CD8-positive, alpha-beta memory T cell (primary cell): Measurements from ENCODE around the gene ZNF469. TPM values are rescaled to one million over a fixed set of nuclear protein-coding genes. Genes with fewer than 3 reads are reported as not detected.

Experiments
- CTCF ChIA-PET: fragments of 350-600 bp; sonication (Branson Sonifier 250); formaldehyde crosslinking; loops from one replicate; lab custom pipeline; 2021; ENCODE audit warnings: antibody characterized with exemption; lab: Charles Lee
- POLR2A ChIA-PET: fragments of 350-600 bp; sonication (Branson Sonifier 250); formaldehyde crosslinking; loops from one replicate; lab custom pipeline; 2021; ENCODE audit warnings: antibody characterized with exemption; lab: Charles Lee
- DNase-seq, 5 donors: peaks; one replicate each; pipeline versions ENCODE4 v3.0.0 to v3.0.0-alpha.2; 2020 to 2022; ENCODE audit warnings: mixed read lengths in 1 of 5
- H3K27ac ChIP-seq: one replicate; pipeline ENCODE4 v1.7.0; 2013; ENCODE audit warnings: low read depth, mild to moderate bottlenecking, low read length, moderate library complexity
- H3K27me3 ChIP-seq: 2 replicates; pipeline ENCODE4 v1.7.0; 2013; ENCODE audit warnings: low read length, mild to moderate bottlenecking; ENCODE audit not compliant: insufficient read depth, poor library complexity, severe bottlenecking
- H3K36me3 ChIP-seq: 2 replicates; pipeline ENCODE4 v1.7.0; 2013; ENCODE audit warnings: mild to moderate bottlenecking, low read length, moderate library complexity; ENCODE audit not compliant: insufficient read depth
- H3K4me1 ChIP-seq: 2 replicates; pipeline ENCODE4 v1.7.0; 2013; ENCODE audit warnings: mild to moderate bottlenecking, low read length, moderate library complexity; ENCODE audit not compliant: insufficient read depth
- H3K4me3 ChIP-seq: 2 replicates; pipeline ENCODE4 v1.7.0; 2013; ENCODE audit warnings: mild to moderate bottlenecking, low read length
- H3K9me3 ChIP-seq: 2 replicates; pipeline ENCODE4 v1.7.0; 2013; ENCODE audit warnings: mild to moderate bottlenecking, low read length
- H3K27ac Mint-ChIP-seq, 8 donors: one replicate each; pipeline ENCODE4 v1.8.0; 2020 to 2021; ENCODE audit warnings: mixed read lengths in 8 of 8, mild to moderate bottlenecking in 6 of 8, inconsistent platforms in 3 of 8, moderate library complexity in 3 of 8
- H3K27me3 Mint-ChIP-seq, 2 donors: one replicate each; pipeline ENCODE4 v1.8.0; 2020 to 2021; ENCODE audit warnings: mixed read lengths in 2 of 2, mild to moderate bottlenecking in 1 of 2, moderate library complexity in 1 of 2
- H3K36me3 Mint-ChIP-seq, 3 donors: one replicate each; pipeline ENCODE4 v1.8.0; 2020 to 2021; ENCODE audit warnings: mixed read lengths in 3 of 3, inconsistent platforms in 1 of 3, mild to moderate bottlenecking in 1 of 3
- H3K4me1 Mint-ChIP-seq, 3 donors: one replicate each; pipeline ENCODE4 v1.8.0; 2020 to 2021; ENCODE audit warnings: mixed read lengths in 3 of 3, inconsistent platforms in 1 of 3, mild to moderate bottlenecking in 1 of 3
- H3K4me3 Mint-ChIP-seq, 7 donors: one replicate each; pipeline ENCODE4 v1.8.0; 2020 to 2021; ENCODE audit warnings: mixed read lengths in 7 of 7, mild to moderate bottlenecking in 6 of 7, moderate library complexity in 4 of 7, inconsistent platforms in 2 of 7
- H3K9me3 Mint-ChIP-seq, 5 donors: one replicate each; pipeline ENCODE4 v1.8.0; 2020 to 2022; ENCODE audit warnings: mixed read lengths in 5 of 5, mild to moderate bottlenecking in 3 of 5, moderate library complexity in 2 of 5, inconsistent platforms in 1 of 5
- polyA plus RNA-seq: library from polyadenylated mRNA; unstranded; fragments of 300-500 nt; fragmentation: Illumina TruSeq; gene quantifications from one replicate; pipeline ENCODE4 v1.2.3, GENCODE V29; 2021
- total RNA-seq, 2 experiments: library from RNA; stranded (reverse); gene quantifications; one replicate each; pipeline ENCODE4 v1.2.3, GENCODE V29; 2021

The ZNF469 gene
- total and polyA plus RNA-seq, 3 experiments from 2014 or later = 0.23 to 1.7 (median 1.5) TPM

GRCh38 chr16:88392616-88393015, 9.9 kb downstream of the ZNF469 start:
- Mint-ChIP-seq H3K9me3 (no peaks in the 10 kb centered on the region), H3K4me1 (no peaks in the 10 kb centered on the region), H3K27me3 (peaks cover 0 to 23% of the 10 kb centered on the region in 2 donors), H3K27ac (no peak overlapping the region), H3K4me3 (no peak overlapping the region), H3K36me3 (no peaks in the 10 kb centered on the region)
- DNase-seq = no peak
- no peak overlapping the region for H3K4me3 ChIP-seq
- no peak overlapping the region for H3K27ac ChIP-seq
- H3K36me3 ChIP-seq = no peaks in the 10 kb centered on the region
- CTCF ChIA-PET = no interaction called here
- POLR2A ChIA-PET = no interaction called here
- no peaks in the 10 kb centered on the region for H3K4me1 ChIP-seq
- H3K9me3 ChIP-seq = no peaks in the 10 kb centered on the region
- H3K27me3 ChIP-seq = no peaks in the 10 kb centered on the region

GRCh38 chr16:88393034-88393433, 10.3 kb downstream of the ZNF469 start:
- ChIA-PET POLR2A (no interaction called here), CTCF (no interaction called here)
- Mint-ChIP-seq H3K4me1 (no peaks in the 10 kb centered on the region), H3K4me3 (no peak overlapping the region), H3K27ac (no peak overlapping the region), H3K9me3 (no peaks in the 10 kb centered on the region), H3K36me3 (no peaks in the 10 kb centered on the region), H3K27me3 (peaks cover 0 to 23% of the 10 kb centered on the region in 2 donors)
- Histone ChIP-seq H3K4me1 (no peaks in the 10 kb centered on the region), H3K9me3 (no peaks in the 10 kb centered on the region), H3K27ac (no peak overlapping the region), H3K36me3 (no peaks in the 10 kb centered on the region), H3K27me3 (no peaks in the 10 kb centered on the region), H3K4me3 (no peak overlapping the region)
- no peak for DNase-seq

DNA sequence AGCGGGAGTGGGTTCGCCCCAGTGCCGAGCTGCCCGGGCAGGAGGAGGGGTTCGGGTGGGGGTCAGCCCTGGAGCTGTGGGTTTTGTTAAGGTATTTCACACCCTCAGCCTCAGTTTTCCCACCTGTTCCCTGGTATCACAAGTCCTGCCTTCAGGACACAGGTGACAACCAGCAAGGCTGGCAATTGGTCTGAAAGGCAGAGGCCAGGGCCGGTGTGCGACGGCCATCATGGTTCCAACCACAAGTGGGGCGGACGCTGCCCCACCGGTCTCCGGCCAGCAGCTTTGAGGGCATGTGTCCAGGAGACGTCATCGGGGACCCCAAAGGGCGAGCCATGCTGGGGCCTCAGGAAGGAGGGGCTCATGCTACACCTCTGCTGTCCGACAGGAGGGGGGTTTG, 10.8 kb downstream of the ZNF469 start:
- POLR2A ChIA-PET = no interaction called here
- CTCF ChIA-PET = no interaction called here

DNA sequence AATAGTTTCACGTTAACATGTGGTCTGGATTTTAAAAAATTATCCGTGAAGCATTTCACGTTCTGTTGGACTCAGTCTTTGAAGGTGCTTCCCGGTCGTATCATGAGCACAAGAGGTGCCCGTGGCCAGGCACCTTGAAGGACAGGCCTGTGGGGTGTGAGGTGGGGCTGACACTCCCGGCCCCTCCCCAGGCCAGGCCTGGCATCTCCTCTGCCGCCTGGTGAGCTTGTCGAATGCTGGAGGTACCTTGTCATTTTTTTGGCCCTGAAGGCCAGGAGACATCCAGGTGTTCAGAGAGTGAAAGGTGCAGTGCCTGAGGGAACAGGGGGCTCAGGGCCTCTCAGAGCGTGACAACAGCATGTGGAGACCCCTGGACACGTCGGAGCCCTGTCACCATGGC, 11.7 kb downstream of the ZNF469 start:
- H3K9me3 Mint-ChIP-seq = peaks cover 0 to 2% (median 0%) of the 10 kb centered on the region in 5 donors
- peaks cover 0 to 19% of the 10 kb centered on the region in 2 donors for H3K27me3 Mint-ChIP-seq
- H3K4me3 Mint-ChIP-seq = no peak overlapping the region
- H3K36me3 Mint-ChIP-seq = no peaks in the 10 kb centered on the region
- Histone ChIP-seq H3K36me3 (no peaks in the 10 kb centered on the region), H3K27ac (no peak overlapping the region), H3K9me3 (no peaks in the 10 kb centered on the region), H3K4me1 (no peaks in the 10 kb centered on the region), H3K27me3 (no peaks in the 10 kb centered on the region), H3K4me3 (no peak overlapping the region)
- POLR2A ChIA-PET = no interaction called here
- H3K4me1 Mint-ChIP-seq = no peaks in the 10 kb centered on the region
- CTCF ChIA-PET = no interaction called here
- no peak for DNase-seq
- H3K27ac Mint-ChIP-seq = no peak overlapping the region

More for the DNA sequence above, 10.8 kb downstream of the ZNF469 start:
- peaks cover 0 to 23% of the 10 kb centered on the region in 2 donors for H3K27me3 Mint-ChIP-seq
- peaks cover 0 to 2% (median 0%) of the 10 kb centered on the region in 5 donors for H3K9me3 Mint-ChIP-seq
- no peaks in the 10 kb centered on the region for H3K4me1 Mint-ChIP-seq
- Histone ChIP-seq H3K9me3 (no peaks in the 10 kb centered on the region), H3K27ac (no peak overlapping the region), H3K4me1 (no peaks in the 10 kb centered on the region), H3K36me3 (no peaks in the 10 kb centered on the region), H3K27me3 (no peaks in the 10 kb centered on the region), H3K4me3 (no peak overlapping the region)
- no peak overlapping the region for H3K27ac Mint-ChIP-seq
- no peaks in the 10 kb centered on the region for H3K36me3 Mint-ChIP-seq
- H3K4me3 Mint-ChIP-seq = no peak overlapping the region
- DNase-seq = no peak

DNA sequence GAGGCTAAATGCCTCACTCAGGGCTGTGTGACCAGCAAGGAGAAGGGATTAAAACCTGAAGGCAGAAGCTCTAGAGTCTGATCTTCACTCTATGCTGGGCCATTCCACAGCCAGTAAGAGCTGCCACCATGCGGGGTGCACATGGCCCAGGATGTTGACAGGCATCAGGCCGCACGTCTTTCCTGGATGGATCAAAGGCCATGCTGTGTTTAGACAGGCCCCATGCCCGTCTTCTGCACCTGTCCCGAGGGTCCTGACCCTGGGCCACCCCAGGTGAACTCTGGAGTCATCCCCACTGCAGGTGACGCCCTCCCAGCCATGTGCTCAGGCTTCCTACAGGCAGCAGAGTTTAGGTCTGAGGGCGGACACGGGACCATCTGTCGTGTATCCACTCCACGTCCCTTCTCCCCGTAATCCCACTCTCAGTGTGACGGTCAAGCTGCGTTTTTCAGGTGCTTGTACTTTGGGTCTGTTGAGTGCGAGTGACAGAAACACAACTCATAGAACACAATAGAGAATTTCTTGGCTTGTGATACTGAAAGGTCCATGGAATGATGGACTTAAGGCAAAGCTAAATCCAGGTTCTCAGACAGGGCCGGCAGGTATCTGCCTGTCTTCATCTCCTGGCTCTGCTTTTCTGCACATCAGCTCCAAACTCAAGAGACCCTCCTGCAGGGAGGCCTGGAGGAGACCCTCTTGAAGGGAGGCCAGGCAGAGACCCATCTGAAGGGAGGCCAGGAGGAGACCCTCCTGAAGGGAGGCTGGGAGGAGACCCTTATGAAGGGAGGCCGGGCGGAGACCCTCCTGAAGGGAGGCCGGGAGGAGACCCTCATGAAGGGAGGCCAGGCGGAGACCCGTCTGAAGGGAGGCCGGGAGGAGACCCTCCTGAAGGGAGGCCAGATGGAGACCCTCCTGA, 13.2 kb downstream of the ZNF469 start:
- no peaks in the 10 kb centered on the region for H3K4me1 ChIP-seq
- no peak overlapping the region for H3K4me3 ChIP-seq
- DNase-seq = no peak
- Mint-ChIP-seq H3K4me3 (no peak overlapping the region), H3K36me3 (no peaks in the 10 kb centered on the region), H3K27ac (no peak overlapping the region), H3K9me3 (peaks cover 0 to 2% (median 0%) of the 10 kb centered on the region in 5 donors), H3K4me1 (no peaks in the 10 kb centered on the region), H3K27me3 (peaks cover 0 to 13% of the 10 kb centered on the region in 2 donors)
- H3K36me3 ChIP-seq = no peaks in the 10 kb centered on the region
- no peak overlapping the region for H3K27ac ChIP-seq
- H3K27me3 ChIP-seq = no peaks in the 10 kb centered on the region
- ChIA-PET POLR2A (no interaction called here), CTCF (no interaction called here)
- H3K9me3 ChIP-seq = no peaks in the 10 kb centered on the region

GRCh38 chr16:88398170-88398873, 15.6 kb downstream of the ZNF469 start:
- Mint-ChIP-seq H3K27me3 (no peaks in the 10 kb centered on the region), H3K9me3 (peaks cover 0 to 2% (median 0%) of the 10 kb centered on the region in 5 donors), H3K4me1 (no peaks in the 10 kb centered on the region), H3K27ac (peak overlapping the region in 2 of 8 donors; percentile 29 to 81), H3K36me3 (no peaks in the 10 kb centered on the region), H3K4me3 (no peak overlapping the region)
- CTCF ChIA-PET = no interaction called here
- Histone ChIP-seq H3K9me3 (no peaks in the 10 kb centered on the region), H3K4me1 (no peaks in the 10 kb centered on the region), H3K36me3 (no peaks in the 10 kb centered on the region), H3K27me3 (no peaks in the 10 kb centered on the region), H3K4me3 (no peak overlapping the region), H3K27ac (no peak overlapping the region)
- no peak for DNase-seq
- POLR2A ChIA-PET = no interaction called here

- H3K27ac Mint-ChIP-seq = peak overlapping the region in 1 of 8 donors; percentile 81
- peaks cover 0 to 2% (median 0%) of the 10 kb centered on the region in 5 donors for H3K9me3 Mint-ChIP-seq
- Histone ChIP-seq H3K4me1 (no peaks in the 10 kb centered on the region), H3K36me3 (no peaks in the 10 kb centered on the region), H3K27me3 (no peaks in the 10 kb centered on the region), H3K9me3 (no peaks in the 10 kb centered on the region), H3K27ac (no peak overlapping the region), H3K4me3 (no peak overlapping the region)
- H3K4me1 Mint-ChIP-seq = no peaks in the 10 kb centered on the region
- no peak overlapping the region for H3K4me3 Mint-ChIP-seq
- no peak for DNase-seq
- H3K36me3 Mint-ChIP-seq = no peaks in the 10 kb centered on the region
- no peaks in the 10 kb centered on the region for H3K27me3 Mint-ChIP-seq
- ChIA-PET POLR2A (no interaction called here), CTCF (no interaction called here)
These were observed 16.1 kb downstream of the ZNF469 start for GRCh38 chr16:88398874-88399178.

DNA sequence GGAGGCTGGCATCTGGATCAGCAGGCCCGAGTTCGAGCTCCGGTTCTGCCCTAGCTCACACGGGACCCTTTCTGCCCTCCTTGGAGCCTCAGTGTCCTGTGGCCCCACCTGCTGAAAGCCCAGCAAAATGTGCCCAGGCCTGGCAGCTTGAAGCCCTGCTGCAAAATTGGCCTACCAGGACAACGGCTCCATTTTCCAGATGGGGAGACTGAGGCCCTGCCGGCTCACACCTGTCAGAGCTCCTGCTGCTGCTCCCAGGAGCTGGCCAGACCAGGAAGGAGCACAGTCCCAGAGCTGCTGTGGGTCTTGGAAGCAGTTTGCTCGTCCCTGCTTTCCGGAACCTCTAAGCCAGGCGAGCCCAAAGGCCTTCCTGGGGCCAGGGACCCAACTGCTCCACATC, 17.4 kb downstream of the ZNF469 start:
- no peaks in the 10 kb centered on the region for H3K36me3 Mint-ChIP-seq
- no peak overlapping the region for H3K4me3 Mint-ChIP-seq
- no peaks in the 10 kb centered on the region for H3K27me3 Mint-ChIP-seq
- H3K9me3 ChIP-seq = no peaks in the 10 kb centered on the region
- no peaks in the 10 kb centered on the region for H3K36me3 ChIP-seq
- POLR2A ChIA-PET = no interaction called here
- DNase-seq = no peak
- no peaks in the 10 kb centered on the region for H3K27me3 ChIP-seq
- H3K27ac Mint-ChIP-seq = no peak overlapping the region
- no peak overlapping the region for H3K27ac ChIP-seq
- H3K4me1 Mint-ChIP-seq = no peaks in the 10 kb centered on the region
- no peak overlapping the region for H3K4me3 ChIP-seq
- H3K4me1 ChIP-seq = no peaks in the 10 kb centered on the region
- H3K9me3 Mint-ChIP-seq = peaks cover 0 to 2% (median 0%) of the 10 kb centered on the region in 5 donors
- CTCF ChIA-PET = no interaction called here
